ENCODE results near the gene STARD8. TPM values are rescaled to one million over a fixed set of nuclear protein-coding genes. Genes with fewer than 3 reads are reported as not detected.
A peak's percentile ranks its signal among the peaks of the same experiment; 100 is the strongest.
"Not testable (repeated sequence)": the region's sequence is repeated elsewhere in the genome, so short reads cannot be mapped to it uniquely, and the experiment has no call there.

The STARD8 gene, protein sequence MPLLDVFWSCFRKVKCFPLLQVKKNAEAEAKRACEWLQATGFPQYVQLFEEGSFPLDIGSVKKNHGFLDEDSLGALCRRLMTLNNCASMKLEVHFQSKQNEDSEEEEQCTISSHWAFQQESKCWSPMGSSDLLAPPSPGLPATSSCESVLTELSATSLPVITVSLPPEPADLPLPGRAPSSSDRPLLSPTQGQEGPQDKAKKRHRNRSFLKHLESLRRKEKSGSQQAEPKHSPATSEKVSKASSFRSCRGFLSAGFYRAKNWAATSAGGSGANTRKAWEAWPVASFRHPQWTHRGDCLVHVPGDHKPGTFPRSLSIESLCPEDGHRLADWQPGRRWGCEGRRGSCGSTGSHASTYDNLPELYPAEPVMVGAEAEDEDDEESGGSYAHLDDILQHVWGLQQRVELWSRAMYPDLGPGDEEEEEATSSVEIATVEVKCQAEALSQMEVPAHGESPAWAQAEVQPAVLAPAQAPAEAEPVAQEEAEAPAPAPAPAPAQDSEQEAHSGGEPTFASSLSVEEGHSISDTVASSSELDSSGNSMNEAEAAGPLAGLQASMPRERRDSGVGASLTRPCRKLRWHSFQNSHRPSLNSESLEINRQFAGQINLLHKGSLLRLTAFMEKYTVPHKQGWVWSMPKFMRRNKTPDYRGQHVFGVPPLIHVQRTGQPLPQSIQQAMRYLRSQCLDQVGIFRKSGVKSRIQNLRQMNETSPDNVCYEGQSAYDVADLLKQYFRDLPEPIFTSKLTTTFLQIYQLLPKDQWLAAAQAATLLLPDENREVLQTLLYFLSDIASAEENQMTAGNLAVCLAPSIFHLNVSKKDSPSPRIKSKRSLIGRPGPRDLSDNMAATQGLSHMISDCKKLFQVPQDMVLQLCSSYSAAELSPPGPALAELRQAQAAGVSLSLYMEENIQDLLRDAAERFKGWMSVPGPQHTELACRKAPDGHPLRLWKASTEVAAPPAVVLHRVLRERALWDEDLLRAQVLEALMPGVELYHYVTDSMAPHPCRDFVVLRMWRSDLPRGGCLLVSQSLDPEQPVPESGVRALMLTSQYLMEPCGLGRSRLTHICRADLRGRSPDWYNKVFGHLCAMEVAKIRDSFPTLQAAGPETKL
- total RNA-seq: 1 to 10 TPM; 1.6 to 2.3 TPM

DNA sequence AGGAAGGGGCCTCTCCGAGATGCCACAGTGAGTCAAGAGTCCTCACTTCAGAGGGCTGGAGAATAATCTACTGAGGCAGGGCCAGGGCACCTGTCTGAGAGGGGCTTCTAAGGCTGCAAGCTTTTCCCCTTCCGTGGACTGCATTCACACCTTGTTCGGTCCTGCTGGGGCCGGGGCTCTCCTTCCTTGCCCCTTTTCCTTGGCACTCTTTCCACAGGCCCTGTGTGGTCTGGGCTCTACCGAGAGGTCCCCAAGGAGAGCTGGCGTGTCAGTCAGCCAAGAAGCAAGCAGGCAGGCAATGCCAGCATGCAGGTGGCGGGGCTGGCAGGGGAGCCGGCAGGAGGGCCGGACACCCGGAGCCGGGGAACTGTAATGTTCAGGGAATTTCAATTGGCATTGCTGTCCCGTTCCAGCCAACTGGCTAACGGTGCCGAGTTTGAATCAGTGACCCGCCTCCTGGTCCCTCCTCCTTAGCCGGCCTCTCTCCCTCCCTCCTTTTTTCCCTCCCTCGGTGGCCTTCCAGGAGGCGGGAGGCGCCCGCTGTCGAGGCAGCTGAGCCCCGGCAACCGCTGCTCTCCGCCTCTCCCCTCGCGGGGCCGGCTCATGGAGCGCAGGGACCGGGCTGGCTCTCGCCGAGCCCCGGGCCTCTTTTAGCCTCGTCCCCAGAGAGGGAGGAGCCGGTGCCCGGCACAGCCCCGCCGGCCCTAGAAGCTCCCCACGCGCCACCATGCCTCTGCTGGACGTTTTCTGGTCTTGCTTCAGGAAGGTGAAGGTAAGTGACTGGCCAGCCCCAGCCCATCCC lies at the start of gene STARD8:
Gene STARD8 (plus strand): TSS at position 511 of the 802 bp plus-strand sequence. CDS start 217 bp downstream, at position 728.
- TF ChIP-seq, protein P1, sequence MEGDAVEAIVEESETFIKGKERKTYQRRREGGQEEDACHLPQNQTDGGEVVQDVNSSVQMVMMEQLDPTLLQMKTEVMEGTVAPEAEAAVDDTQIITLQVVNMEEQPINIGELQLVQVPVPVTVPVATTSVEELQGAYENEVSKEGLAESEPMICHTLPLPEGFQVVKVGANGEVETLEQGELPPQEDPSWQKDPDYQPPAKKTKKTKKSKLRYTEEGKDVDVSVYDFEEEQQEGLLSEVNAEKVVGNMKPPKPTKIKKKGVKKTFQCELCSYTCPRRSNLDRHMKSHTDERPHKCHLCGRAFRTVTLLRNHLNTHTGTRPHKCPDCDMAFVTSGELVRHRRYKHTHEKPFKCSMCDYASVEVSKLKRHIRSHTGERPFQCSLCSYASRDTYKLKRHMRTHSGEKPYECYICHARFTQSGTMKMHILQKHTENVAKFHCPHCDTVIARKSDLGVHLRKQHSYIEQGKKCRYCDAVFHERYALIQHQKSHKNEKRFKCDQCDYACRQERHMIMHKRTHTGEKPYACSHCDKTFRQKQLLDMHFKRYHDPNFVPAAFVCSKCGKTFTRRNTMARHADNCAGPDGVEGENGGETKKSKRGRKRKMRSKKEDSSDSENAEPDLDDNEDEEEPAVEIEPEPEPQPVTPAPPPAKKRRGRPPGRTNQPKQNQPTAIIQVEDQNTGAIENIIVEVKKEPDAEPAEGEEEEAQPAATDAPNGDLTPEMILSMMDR (IDR thresholded peaks at IDR 0.05): no peak
- no peaks in the 10 kb centered on the region for H3K9me3 ChIP-seq
- H3K4me1 ChIP-seq: no peaks in the 10 kb centered on the region
- DNase-seq: no peak
- H3K4me3 ChIP-seq: peak within 1 kb of the TSS; percentile 9
- H3K36me3 ChIP-seq: no peaks in the 10 kb centered on the region
- no peak within 1 kb of the TSS for H3K9ac ChIP-seq (ENCODE audit: low read depth in 2 of 2, low read length in 2 of 2)
- peaks cover 14% of the 10 kb centered on the region for H3K27me3 ChIP-seq
- intact Hi-C loops (cut with DNase I): no loop called here
- H3K27ac ChIP-seq: no peak within 1 kb of the TSS

DNA sequence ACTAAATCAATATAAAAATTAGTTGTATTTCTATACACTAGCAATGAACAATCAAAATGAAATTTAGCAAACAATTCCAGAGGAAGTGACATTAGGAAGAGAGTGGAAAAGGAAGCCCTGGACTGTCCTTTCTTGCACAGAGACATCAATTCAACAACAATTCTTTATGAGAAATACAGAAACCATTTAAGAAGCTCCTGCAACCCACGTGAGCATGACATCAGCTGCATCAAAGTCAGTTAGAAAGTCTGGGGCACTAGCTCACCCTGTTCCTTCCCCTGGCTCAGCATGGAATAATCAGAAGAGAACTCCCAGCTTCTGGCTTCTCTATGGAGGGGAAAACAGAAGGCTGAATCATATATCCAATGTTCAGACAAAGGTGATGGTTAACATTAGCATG lies 48.6 kb upstream of the STARD8 start:
- TF ChIP-seq, protein P1 (IDR thresholded peaks at IDR 0.05): no peak
- no peak overlapping the region for H3K27ac ChIP-seq
- H3K9me3 ChIP-seq: no peaks in the 10 kb centered on the region
- intact Hi-C loops (cut with DNase I): no loop called here
- no peaks in the 10 kb centered on the region for H3K36me3 ChIP-seq
- H3K4me1 ChIP-seq: no peaks in the 10 kb centered on the region
- H3K9ac ChIP-seq (ENCODE audit: low read depth in 2 of 2, low read length in 2 of 2): no peak overlapping the region
- no peak for DNase-seq
- no peak overlapping the region for H3K4me3 ChIP-seq
- no peaks in the 10 kb centered on the region for H3K27me3 ChIP-seq

DNA sequence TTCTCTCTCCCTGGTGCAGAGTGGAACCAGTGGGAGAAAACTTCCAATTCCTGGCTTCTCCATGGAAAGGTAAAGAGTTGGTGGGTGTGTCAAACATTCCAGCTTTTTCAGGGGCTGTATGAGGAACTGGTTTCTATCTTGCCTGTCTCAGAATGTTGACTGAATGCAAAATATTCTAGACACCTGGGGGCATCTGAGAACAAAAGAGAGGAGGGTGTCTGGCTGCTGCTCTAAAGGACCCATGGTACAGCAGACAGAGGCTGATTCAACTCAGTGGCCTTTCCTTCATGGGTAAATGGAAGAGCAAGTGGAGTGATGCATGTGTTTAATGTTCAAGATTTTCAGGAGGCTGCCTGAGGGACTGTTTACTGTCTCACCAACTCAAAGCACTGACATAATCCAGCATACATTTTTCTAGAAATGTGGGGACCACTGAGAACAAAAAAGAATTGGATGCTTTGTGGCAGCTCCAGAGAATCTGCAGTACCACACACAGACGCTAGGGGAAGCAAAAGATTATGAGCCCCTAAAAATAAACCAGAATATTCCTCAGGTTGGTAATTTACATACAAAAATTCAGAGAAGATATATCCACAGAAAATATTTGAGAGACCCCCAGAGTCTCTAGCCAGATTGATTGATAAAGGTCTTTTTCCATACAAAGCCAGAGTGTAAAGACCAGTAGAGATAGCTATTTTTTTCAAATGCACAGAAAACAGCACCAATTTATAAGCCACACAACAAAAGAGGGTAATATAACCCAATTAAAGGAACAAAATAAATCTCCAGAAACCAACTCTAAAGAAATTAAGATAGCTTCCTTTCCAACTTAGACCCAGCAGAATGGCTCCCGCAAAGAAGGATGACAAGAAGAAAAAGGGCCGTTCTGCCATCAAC lies 48.0 kb upstream of the STARD8 start:
- intact Hi-C loops (cut with DNase I): no loop called here
- Histone ChIP-seq H3K4me3 (no peak overlapping the region), H3K27ac (no peak overlapping the region), H3K36me3 (no peaks in the 10 kb centered on the region), H3K4me1 (no peaks in the 10 kb centered on the region), H3K27me3 (no peaks in the 10 kb centered on the region), H3K9ac (ENCODE audit: low read depth in 2 of 2, low read length in 2 of 2) (no peak overlapping the region), H3K9me3 (no peaks in the 10 kb centered on the region)
- DNase-seq: no peak
- TF ChIP-seq, protein P1 (IDR thresholded peaks at IDR 0.05): peak; percentile 69

DNA sequence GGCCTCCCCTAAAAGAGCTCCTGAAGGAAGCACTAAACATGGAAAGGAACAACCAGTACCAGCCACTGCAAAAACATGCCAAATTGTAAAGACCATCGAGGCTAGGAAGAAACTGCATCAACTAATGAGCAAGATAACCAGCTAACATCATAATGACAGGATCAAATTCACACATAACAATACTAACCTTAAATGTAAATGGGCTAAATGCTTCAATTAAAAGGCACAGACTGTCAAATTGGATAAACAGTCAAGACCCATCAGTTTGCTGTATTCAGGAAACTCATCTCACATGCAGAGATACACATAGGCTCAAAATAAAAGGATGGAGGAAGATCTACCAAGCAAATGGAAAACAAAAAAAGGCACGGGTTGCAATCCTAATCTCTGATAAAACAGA lies 43.2 kb upstream of the STARD8 start:
- DNase-seq; H3K27me3 ChIP-seq; H3K9ac ChIP-seq (ENCODE audit: low read depth in 2 of 2, low read length in 2 of 2); H3K27ac ChIP-seq; H3K4me3 ChIP-seq; H3K4me1 ChIP-seq; intact Hi-C loops (cut with DNase I); H3K36me3 ChIP-seq; H3K9me3 ChIP-seq: not testable (repeated sequence)

DNA sequence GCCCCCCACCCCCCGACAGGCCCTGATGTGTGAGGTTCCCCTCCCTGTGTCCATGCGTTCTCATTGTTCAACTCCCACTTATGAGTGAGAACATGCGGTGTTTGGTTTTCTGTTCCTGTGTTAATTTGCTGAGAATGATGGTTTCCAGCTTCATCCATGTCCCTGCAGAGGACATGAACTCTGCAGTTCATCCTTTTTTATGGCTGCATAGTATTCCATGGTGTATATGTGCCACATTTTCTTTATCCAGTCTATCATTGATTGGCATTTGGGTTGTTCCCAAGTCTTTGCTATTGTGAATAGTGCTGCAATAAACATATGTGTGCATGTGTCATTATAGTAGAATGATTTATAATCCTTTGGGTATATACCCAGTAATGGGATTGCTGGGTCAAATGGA lies 32.7 kb upstream of the STARD8 start:
- H3K27ac ChIP-seq; H3K27me3 ChIP-seq; H3K9ac ChIP-seq (ENCODE audit: low read depth in 2 of 2, low read length in 2 of 2); H3K9me3 ChIP-seq; H3K36me3 ChIP-seq; H3K4me1 ChIP-seq; H3K4me3 ChIP-seq; intact Hi-C loops (cut with DNase I); DNase-seq: not testable (repeated sequence)
